GM12891 (cell line): ENCODE data around the gene NFKB1.
"Not testable (repeated sequence)": the region's sequence is repeated elsewhere in the genome, so short reads cannot be mapped to it uniquely, and the experiment has no call there.

Experiments
- DNase-seq: peaks from one replicate; pipeline ENCODE4 v3.0.0; 2011; ENCODE audit warnings: low spot score; ENCODE audit not compliant: insufficient read length
- FAIRE-seq: peaks from 2 replicates; lab custom pipeline; 2011; peaks lifted over from hg19 to GRCh38; lab: Jason Lieb, UNC
- PAX5 ChIP-seq: IDR thresholded peaks from 2 replicates; pipeline ENCODE4 v1.6.1; 2011; ENCODE audit warnings: low read length, moderate library complexity, mild to moderate bottlenecking; ENCODE audit not compliant: insufficient read depth, severe bottlenecking
- POLR2A ChIP-seq: IDR thresholded peaks from 2 replicates; pipeline ENCODE4 v1.6.1; 2011; ENCODE audit warnings: low read depth, low read length, control low read depth
- POLR2AphosphoS5 ChIP-seq: IDR thresholded peaks from 2 replicates; pipeline ENCODE4 v1.6.1; 2011; ENCODE audit warnings: low read depth, low read length, control low read depth
- POU2F2 ChIP-seq: IDR thresholded peaks from 2 replicates; pipeline ENCODE4 v1.6.1; 2011; ENCODE audit warnings: low read depth, mild to moderate bottlenecking, control low read depth, low read length, moderate library complexity
- SPI1 ChIP-seq: IDR thresholded peaks from 2 replicates; pipeline ENCODE4 v1.6.1; 2011; ENCODE audit warnings: low read depth, low read length, control low read depth
- TAF1 ChIP-seq: IDR thresholded peaks from 2 replicates; pipeline ENCODE4 v1.6.1; 2011; ENCODE audit warnings: low read depth, low read length, control low read depth

The NFKB1 gene

DNA sequence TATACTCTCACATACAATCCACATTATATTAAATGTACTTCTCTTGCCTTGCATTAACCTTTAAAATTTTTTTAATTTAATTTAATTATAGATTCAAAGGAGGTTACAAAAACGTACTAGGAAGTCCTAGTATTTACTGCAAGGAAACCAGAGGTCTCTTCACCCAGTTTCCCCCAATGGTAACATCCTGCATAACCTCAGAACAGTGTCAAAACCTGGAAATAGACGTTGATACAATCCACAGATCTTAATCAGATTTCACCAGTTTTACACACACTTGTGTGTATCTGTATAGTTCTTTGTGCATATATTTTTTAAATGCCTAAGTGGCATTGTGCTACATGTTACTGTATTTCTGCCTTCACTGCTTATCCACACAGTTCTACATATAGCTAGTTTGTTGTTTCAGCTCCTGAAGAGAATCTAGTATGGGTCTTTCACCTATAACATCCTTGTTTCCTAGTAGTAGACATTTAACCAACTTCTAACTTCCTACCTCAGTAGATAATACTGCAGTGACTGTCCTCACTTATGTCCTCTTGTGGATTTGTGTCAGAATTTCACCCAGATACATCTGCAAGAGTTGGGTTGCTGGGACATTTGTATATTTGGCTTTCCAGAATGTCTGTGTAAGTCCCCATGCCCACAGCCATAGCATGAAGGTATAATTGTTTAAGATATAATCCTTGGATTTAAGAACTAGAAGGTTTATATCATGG is 103.2 kb downstream of the NFKB1 start:
- DNase-seq (no peak), FAIRE-seq (peak; percentile 80)
- TF ChIP-seq SPI1 (no peak), TAF1 (no peak), PAX5 (no peak), POU2F2 (no peak), POLR2A (no peak), POLR2AphosphoS5 (no peak)

DNA sequence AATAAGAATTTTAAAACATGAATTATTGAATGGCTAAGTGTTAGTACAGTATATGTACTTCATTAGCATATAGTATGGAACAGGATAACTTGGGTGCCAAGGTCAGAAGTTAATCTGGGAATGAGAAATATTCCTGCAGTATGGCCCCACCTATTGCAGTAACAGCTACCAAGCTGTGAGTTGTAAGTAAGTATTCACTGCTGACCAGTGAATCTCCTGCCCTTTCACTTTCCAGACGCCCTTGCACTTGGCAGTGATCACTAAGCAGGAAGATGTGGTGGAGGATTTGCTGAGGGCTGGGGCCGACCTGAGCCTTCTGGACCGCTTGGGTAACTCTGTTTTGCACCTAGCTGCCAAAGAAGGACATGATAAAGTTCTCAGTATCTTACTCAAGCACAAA is 105.1 kb downstream of the NFKB1 start:
- FAIRE-seq (no peak), DNase-seq (no peak)
- TF ChIP-seq PAX5, result no peak
- no peak for TF ChIP-seq TAF1
- TF ChIP-seq POLR2A, result no peak
- no peak for TF ChIP-seq POLR2AphosphoS5

DNA sequence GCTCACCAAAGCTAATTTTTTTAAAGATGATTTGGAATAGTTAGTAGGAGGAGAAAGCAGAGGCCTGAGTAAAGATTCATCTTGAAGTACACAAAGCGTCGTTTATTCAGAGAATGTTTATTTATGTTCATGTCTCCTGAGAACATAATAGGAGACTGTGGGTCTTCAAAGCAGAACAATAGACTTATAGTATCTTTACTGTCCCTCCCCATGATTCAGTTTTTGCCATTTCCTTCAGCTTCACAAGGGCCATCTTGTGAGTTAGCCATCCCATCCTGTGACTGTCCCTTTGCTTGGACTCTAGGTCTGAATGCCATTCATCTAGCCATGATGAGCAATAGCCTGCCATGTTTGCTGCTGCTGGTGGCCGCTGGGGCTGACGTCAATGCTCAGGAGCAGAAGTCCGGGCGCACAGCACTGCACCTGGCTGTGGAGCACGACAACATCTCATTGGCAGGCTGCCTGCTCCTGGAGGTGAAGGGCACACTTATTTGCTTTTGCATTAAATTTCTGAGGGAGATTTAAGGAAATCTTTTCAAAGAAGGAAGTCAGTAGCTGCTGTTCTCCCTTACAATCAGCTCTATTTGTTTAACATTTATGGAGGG is 105.8 kb downstream of the NFKB1 start:
- DNase-seq (no peak), FAIRE-seq (no peak)
- no peak for TF ChIP-seq PAX5
- no peak for TF ChIP-seq POU2F2
- TF ChIP-seq SPI1, result no peak
- TF ChIP-seq TAF1, result no peak
- TF ChIP-seq POLR2AphosphoS5, result no peak; the same call in 1 of the 2 replicates
- TF ChIP-seq POLR2A, result no peak

DNA sequence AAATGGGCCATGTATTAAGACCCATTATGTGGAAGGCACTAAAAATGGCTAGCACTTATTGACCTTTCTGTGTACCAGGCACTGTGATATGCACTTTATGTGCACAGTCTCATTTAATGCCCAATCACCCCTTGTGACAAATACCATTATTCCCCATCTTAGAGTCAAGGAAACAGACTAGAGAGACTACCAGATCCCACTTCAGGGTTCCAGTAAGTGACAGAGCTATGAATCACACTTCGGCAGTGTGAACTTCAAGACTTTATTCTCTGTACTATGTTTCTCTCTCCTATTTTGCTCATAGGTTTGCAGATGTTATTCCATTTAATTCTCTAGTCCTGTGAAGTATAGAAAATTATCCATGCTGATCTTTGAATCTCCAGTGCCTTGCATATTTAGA is 107.0 kb downstream of the NFKB1 start:
- FAIRE-seq (no peak), DNase-seq (no peak)
- TF ChIP-seq POU2F2 (no peak), PAX5 (no peak), TAF1 (no peak), POLR2A (no peak), SPI1 (no peak)

DNA sequence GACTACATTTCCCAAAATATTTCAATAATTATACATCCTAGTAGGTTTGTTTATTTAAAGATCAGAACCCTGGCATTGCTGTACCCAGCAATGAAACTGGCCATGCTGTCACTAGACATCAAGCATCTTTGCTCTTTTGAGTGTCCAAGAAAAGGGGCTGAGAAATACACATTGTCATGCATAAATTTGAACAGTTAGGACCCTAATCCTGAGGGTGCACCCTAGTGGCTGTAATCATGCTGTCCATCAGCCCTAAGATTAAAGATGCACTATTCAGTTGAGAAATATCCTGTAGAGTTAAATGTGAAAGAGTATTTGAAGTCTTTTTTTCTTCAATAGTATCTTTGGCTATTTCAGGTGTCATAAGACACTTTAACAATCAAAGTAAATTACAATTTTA is 108.8 kb downstream of the NFKB1 start:
- DNase-seq, result no peak
- TF ChIP-seq SPI1 (no peak), POLR2AphosphoS5 (no peak), PAX5 (no peak), POU2F2 (no peak), POLR2A (no peak), TAF1 (no peak)
- FAIRE-seq, result peak; percentile 26

DNA sequence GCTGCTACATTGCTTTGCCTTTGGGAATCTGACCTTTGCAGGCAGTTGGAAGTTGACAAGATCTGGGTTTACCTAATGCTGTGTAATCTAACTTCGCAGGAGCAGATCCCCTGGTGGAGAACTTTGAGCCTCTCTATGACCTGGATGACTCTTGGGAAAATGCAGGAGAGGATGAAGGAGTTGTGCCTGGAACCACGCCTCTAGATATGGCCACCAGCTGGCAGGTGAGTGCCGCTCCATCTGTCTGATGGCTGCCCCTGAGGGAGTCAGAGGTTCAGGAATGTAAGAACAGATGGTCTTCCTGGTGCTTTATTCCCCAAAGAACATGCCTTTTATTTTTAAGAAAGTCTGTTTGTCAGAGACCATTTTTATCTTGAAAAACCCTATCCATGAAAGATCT is 109.3 kb downstream of the NFKB1 start:
- TF ChIP-seq SPI1, result no peak
- no peak for TF ChIP-seq POLR2AphosphoS5
- no peak for TF ChIP-seq PAX5
- TF ChIP-seq POU2F2, result no peak
- TF ChIP-seq TAF1, result no peak
- DNase-seq, result no peak
- FAIRE-seq, result no peak

DNA sequence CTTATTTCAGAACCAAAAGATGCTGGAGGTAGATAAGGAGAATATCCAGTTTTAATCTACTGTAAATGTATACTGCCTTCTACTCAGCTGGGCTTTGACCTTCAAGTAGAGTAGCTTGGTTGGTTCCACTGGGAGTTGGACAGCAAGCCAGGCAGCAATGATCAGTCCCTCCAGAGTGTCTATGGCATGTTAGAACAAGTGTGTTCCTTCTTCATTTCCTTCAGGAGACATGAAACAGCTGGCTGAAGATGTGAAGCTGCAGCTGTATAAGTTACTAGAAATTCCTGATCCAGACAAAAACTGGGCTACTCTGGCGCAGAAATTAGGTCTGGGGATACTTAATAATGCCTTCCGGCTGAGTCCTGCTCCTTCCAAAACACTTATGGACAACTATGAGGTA is 111.1 kb downstream of the NFKB1 start:
- DNase-seq (no peak), FAIRE-seq (peak; percentile 40)
- TF ChIP-seq POU2F2, result no peak
- TF ChIP-seq TAF1, result no peak
- TF ChIP-seq POLR2AphosphoS5, result no peak
- TF ChIP-seq SPI1, result no peak
- TF ChIP-seq PAX5, result no peak
- TF ChIP-seq POLR2A, result no peak

DNA sequence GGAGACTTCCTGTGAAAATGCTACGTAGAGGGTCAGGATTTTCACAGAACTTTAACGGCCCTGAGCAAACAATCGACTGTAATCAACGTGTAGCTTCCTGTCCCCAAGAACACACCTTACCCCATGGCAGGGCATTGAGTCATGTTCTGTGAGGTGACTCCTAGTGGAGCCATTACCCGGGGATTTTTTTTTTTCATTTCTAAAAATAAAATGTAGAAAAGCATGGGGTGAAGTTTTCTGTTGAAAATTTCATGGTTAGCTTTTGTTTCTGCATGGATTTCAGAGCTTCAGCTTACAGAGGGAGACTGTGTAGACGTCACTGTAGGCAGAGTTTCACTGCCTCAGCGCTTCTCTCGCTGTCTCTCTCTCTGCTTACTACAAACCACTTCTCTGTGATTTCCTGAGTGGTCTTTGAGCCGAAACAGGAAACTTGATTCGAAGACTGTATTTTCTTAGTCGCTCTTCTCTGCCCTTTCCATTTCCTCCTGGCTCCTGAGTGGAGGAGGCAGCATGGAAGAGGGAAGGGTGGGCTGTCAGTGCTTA is 111.7 kb downstream of the NFKB1 start:
- FAIRE-seq (peak; percentile 41), DNase-seq (no peak)
- peak; percentile 45; the same call in 1 of the 2 replicates for TF ChIP-seq POLR2AphosphoS5
- TF ChIP-seq PAX5, result no peak

DNA sequence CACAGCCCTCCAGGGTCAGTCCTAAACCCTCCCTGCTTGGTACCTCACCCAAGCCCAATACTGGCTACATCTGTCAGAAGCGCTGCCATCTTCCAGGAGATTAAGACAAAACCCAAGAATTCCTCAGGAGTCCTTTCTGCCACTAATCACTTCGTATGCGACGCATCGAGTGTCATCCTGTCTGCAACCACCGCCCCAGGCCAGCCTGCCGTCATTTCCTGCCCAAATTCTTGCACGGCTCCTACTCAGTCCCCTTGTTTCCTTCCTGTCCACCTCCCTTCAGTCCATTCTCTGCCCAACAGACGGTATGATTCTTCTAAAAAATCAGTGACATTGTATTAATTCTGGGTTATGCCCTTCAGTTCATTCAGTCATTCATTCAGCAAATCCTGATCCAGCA is 113.6 kb downstream of the NFKB1 start:
- DNase-seq (no peak), FAIRE-seq (no peak)
- no peak for TF ChIP-seq POU2F2
- TF ChIP-seq PAX5, result no peak
- no peak for TF ChIP-seq POLR2AphosphoS5

DNA sequence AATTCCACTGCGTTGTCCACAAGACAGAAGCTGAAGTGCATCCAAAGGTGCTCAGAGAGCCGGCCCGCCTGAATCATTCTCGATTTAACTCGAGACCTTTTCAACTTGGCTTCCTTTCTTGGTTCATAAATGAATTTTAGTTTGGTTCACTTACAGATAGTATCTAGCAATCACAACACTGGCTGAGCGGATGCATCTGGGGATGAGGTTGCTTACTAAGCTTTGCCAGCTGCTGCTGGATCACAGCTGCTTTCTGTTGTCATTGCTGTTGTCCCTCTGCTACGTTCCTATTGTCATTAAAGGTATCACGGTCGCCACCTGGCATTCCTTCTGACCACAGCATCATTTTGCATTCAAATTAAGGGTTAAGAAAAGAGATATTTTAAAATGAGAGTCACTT is 115.5 kb downstream of the NFKB1 start:
- FAIRE-seq (no peak), DNase-seq (no peak)
- TF ChIP-seq POU2F2 (no peak), PAX5 (no peak), TAF1 (no peak), POLR2AphosphoS5 (no peak), SPI1 (no peak), POLR2A (no peak)

DNA sequence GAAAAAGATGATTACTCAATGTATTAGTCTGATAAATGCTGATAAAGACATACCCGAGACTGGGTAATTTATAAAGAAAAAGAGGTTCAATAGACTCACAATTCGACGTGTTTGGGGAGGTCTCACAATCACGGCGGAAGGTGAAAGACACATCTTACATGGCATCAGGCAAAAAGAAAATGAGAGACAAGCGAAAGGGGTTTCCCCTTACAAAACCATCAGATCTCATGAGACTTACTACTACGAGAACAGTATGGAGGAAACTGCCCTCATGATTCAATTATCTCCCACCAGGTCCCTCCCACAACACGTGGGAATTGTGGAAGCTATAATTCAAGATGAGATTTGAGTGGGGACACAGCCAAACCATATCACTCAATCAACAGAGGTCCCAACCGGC is 117.9 kb downstream of the NFKB1 start:
- not testable (repeated sequence) for FAIRE-seq, DNase-seq

DNA sequence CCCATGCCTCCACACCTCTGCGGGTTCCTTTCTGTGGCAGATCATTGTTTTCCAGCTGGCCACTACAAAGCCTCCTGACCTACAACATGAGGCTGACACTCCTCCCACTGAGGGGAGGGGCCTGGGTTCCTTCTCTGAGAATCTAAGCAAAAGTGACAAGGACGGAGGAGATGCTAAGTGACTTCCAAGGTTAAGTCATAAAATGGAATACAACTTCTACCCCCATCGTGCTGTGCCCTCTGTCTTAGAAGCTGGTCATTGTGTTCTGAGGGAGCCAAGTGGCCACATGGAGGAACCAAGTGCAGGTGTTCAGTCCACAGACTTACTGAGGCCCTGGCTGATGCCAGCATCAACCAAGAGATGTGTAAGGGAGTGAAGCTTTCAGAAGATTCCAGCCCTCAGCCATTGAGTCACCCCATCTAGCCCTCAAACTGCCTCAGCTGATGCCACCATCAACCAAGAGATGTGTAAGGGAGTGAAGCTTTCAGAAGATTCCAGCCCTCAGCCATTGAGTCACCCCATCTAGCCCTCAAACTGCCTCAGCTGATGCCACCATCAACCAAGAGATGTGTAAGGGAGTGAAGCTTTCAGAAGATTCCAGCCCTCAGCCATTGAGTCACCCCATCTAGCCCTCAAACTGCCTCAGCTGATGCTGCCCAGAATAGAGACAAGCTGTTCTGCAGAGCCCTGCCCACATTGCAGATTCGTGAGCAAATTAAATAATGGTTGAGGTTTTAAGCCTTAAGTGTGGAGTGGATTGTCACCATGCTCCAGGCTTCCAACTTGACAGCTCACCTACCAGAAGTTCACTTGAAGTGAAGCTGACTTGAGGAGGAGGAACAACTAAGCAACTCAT is 118.8 kb downstream of the NFKB1 start:
- DNase-seq, FAIRE-seq: not testable (repeated sequence)
